ENCODE results near the gene VAV2.

GRCh38 chr9:133939171-133939785 is 52.8 kb downstream of the VAV2 start:
- TF ChIP-seq EP300 (IDR thresholded peaks at IDR 0.05): no peak
- no peak for TF ChIP-seq CTCF (IDR thresholded peaks at IDR 0.05)

All from esophagus muscularis mucosa (tissue), 3 donors.